HS-27A (cell line): Measurements from ENCODE around the gene ZNF525.
"Not testable (repeated sequence)": the region's sequence is repeated elsewhere in the genome, so short reads cannot be mapped to it uniquely, and the experiment has no call there.

Experiments
- DNase-seq: peaks from one replicate; pipeline ENCODE4 v3.0.0-alpha.2; 2012; ENCODE audit warnings: low read depth, missing footprints

ZNF525 gene

GRCh38 chr19:53365134-53365898, at the start of gene ZNF525:
Gene ZNF525, plus strand, starts transcription at chr19:53365705. Its CDS starts 6,577 bp downstream, at chr19:53372282.
- peak; percentile 60 for DNase-seq

GRCh38 chr19:53328967-53329366, 36.5 kb upstream of the ZNF525 start:
- DNase-seq = no peak

DNA sequence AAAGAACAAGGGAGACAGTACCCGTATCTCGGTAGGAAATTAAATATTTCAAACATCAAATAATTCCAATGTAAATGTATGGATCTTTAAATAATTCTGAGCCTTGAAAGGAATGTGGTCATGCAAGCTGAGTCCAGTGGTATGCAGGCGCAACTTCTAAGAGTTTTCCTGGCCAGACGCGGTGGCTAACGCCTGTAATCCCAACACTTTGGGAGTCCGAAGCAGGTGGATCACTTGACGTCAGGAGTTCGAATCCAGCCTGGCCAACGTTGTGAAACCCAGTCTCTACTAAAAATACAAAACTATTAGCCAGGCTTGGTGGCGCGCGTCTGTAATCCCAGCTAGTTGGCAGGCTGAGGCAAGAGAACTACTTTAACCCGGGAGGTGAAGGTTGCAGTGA, 33.0 kb upstream of the ZNF525 start:
- no peak for DNase-seq

DNA sequence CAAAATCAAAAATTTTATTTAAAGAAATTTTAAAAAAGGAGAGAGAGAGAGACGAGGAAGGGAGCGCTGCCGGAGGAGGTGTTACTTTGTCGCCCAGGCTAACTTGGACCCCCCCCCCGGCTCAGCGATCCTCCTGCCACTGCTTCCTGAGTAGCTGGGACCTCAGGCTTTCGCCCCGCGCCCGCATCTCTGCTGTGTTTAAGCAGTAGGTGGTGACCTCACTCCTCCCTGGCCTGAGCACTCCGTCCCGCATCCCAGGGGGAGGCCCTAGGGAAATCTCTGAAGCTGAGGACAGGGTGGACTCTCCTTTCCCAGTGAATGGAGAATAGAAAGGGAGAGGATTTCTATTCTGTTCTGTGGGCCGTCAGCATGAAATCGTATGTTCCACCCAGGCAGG, 32.4 kb upstream of the ZNF525 start:
- no peak for DNase-seq

GRCh38 chr19:53333463-53334449, 31.7 kb upstream of the ZNF525 start, which contains the start of gene ZNF845:
Gene ZNF845, plus strand, starts transcription at chr19:53333749. Its CDS starts 7,559 bp downstream, at chr19:53341308.
- DNase-seq = peak; percentile 79

DNA sequence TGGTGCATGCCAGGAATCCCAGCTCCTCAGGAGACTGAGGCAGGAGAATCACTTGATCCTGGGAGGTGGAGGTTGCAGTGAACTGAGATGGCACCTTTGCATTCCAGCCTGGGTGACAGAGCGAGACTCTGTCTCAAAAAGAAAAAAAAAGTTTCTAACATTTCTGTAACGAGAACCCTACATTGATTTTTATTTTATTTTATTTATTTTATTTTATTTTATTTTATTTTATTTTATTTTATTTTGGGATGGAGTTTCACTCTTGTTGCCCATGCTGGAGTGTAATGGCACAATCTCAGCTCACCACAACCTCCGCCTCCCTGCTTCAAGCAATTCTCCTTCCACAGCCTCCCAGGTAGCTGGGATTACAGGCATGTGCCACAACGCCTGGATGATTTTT, 21.1 kb upstream of the ZNF525 start:
- DNase-seq = not testable (repeated sequence)

DNA sequence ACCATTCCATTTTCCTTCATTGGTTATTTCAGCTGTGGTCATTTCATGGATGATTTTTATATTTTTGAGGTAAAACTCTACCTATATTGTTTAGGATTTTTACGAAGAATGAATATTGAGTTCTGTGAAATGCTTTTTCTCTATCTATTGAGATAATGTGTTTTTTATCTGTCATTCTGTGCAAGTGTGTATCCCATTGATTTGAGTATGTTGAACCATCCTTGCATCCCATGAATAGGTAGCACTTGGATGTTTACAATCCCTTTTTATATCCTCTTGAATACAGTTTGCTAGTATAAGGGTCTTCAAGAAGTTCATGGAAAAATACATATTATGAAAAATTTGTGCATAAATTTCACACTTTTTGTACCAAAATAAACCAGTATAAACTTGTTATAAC, 9.8 kb upstream of the ZNF525 start:
- DNase-seq = no peak

DNA sequence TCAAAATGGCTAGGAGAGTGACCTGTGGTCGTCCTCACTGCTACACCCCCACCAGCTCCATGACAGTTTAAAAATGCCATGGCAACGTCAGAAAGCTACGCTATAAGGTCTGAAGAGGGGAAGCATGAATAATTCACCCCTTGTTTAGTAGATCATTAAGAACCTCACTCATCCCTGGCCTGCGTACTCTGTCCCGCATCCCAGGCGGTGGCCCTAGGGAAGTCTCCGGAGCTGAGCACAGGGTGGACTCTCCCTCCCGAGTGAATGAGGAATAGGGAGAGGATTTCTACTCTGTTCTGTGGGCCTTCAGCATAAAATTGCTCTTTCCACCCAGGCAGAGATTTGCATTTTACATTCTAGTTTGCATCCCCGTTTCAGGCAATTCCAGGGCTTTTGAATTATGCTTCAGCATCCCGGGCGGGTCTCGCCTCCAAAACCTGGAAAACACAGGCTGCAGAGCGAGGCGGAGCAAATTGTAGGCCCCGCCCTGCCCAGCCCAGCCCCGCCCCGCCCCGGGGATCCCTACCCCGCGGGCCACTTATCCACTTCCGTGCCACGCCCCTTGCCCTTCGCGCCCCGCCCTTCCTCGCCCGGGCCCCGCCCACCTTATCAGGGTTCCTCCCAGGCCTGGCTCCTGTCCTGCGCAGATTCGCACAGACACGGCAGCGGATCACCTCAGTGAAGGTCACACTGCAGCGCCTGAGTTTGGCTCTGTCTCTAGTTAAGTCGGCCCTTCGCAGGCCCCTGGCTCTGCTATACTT, 7.5 kb upstream of the ZNF525 start:
- no peak for DNase-seq

- DNase-seq = not testable (repeated sequence)
These were observed 5.4 kb upstream of the ZNF525 start for GRCh38 chr19:53360056-53360455.

DNA sequence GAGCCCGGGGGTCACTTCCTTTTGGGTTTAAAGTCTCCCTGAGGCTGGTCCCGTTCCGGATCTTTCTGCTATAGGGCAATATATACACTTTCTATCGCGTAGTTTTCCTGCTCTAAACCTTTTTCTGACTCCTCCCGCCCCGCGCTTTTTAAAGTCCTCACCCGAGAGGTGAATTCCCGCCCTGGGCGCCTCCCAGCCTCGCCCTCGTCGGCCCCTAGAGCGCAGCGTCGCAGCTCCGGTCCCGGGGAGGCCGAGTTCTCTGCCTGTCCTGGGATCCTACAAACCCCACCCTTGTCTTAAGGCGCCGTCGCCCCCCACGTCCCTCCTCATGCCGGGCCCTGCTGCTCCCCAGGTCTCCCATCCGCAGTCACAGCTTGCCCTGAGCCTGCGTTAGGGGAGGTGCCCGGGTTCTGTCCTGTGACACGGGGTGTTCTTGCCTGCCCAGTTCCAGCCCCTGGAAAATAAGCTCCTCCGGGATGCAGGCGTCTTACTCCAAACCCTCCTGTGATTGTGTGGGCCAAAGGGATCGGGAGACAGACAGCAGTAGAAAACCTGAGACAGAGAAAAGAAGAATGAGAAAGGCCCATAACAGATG, 491 bp downstream of the ZNF525 start:
- DNase-seq = no peak

DNA sequence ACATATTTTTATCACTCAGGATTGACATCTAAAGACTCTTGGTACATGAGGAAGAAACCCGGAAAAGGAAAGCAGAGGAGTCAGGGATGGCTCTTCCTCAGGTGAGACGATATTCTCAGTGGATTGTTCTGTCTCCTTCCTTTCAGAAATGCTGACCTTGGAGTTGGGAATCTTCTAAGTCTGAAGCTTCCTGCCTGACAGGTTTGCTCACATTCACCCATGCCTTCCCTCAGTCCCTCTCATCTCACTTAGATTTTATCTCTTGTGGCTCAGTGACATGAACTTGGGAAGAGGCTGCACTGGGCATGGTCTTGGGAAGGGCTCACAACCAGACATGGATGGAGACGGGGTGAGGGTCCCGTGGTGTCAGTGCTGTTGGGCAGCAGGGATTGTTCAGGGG, 6.7 kb downstream of the ZNF525 start:
- no peak for DNase-seq

- no peak for DNase-seq
These were observed 8.8 kb downstream of the ZNF525 start for GRCh38 chr19:53374288-53374687.

- DNase-seq = no peak
These were observed 9.2 kb downstream of the ZNF525 start for GRCh38 chr19:53374743-53375142.

GRCh38 chr19:53381376-53381775, 15.9 kb downstream of the ZNF525 start:
- no peak for DNase-seq

DNA sequence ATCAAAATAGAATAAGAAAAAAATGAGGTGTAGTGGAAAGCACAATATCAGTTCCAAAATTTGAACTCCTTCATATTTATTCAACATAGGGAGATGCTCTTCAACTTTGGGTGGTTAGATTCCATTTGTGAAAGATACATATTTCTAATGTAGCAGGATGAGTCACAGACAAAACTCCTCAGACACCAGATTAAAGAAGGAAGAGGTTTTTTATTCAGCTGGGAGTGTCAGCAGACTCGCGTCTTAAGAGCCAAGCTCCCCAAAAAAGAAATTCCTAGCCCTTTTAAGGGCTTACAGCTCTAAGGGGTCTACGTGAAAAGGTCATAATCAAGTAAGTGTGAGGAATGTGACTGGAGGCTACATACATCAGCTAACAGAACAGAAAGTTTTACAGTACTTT, 22.7 kb downstream of the ZNF525 start:
- DNase-seq = peak; percentile 15

GRCh38 chr19:53388904-53389303, 23.4 kb downstream of the ZNF525 start:
- no peak for DNase-seq

DNA sequence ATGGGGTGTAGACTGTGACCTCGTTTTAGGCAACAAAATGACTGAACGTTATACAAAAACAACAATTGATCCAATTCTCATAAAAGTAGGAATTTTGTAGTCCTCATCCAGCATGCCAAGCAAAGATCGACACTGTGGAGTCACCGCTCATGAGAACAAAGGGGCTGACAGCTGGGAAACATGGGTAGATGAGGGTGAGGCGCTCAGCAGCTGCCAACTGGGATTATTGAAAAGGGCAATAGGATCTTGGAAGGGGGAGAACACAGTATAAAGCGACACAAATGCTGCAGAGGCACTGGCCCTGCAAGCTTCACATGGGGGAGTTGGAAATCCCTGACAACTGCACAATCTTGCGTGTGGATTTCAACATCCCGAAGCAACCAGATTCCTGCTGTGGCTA, 24.1 kb downstream of the ZNF525 start:
- no peak for DNase-seq

GRCh38 chr19:53389978-53390377, 24.5 kb downstream of the ZNF525 start:
- no peak for DNase-seq

DNA sequence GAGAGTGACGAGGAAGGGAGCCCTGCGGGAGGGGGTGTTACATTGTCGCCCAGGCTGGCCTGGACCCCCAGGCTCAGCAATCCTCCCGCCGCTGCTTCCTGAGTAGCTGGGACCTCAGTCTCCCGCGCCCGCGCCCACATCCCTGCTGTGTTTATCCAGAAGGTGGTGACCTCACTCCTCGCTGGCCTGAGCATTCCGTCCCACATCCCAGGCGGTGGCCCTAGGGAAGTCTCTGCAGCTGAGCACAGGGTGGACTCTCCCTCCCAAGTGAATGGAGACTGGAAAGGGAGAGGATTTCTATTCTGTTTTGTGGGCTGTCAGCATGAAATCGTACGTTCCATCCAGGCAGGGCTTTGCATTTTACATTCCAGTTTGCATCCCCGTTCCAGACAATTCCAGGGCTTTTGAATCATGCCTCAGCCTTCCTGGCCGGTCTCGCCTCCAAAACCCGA, 29.0 kb downstream of the ZNF525 start:
- peak; percentile 79 for DNase-seq

DNA sequence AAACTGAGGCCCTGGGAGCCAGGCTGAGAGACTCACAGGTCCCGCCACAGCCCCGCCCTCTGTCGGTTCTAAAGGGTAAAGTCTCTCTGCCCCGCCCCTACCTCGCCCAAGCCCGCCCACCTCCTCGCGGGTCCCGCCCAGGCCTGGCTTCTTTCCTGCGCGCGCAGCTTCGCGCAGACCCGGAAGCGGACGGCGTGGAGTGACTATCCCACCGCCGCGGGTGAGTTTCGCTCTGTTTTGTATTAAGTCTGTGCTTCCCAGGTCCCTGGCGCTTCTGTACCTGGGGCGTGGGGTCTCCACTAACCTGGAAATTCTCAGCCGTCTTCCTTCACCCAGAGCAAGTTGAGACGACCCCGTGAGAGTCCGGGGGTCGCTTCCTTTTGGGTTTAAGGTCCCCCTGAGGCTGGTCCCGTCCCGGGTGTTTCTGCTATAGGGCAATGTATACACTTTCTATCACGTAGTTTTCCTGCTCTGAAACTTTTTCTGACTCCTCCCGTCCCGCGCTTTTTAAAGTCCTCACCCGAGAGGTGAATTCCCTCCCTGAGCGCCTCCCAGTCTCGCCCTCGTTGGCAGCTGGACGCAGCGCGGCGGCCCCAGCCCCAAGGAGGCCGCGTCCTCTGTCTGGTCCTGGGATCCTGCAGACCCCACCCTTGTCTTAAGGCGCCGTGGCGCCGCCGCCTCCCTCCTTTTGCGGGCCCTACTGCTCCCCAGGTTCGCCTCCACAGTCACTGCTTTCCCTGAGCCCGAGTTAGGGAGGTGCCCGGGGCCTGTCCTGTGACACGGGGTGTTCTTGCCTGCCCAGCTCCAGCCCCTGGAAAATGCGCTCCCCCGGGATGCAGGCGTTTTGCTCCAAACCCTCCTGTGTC, 29.7 kb downstream of the ZNF525 start, which contains the start of gene ZNF765:
Gene ZNF765, plus strand, starts transcription at position 176 of the 866 bp plus-strand sequence. CDS start 2,867 bp downstream, outside the sequence.
- DNase-seq = peak; percentile 87
